ENCODE measurements around the gene GABRB1.

DNA sequence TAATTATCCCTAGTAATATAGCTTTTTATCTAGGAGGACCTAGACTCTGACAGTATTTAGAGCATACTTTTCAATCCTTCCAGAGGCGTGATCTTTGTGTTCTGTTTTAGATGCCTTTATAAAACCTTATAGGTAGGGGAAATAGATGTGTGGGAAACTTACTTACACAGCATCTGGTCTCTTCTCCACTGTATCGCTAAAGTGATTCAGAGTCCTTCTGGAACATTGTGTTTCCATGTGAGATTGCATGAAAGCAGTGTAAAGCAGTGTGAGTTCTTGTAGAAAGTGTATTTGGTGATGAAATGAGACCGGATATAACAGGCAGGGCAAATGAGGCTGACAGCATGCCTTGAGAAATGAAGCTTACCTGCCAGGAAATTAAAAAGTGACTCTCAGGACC lies 9.5 kb downstream of the GABRB1 start:
- TF ChIP-seq EZH2 (IDR thresholded peaks at IDR 0.05; ENCODE audit: borderline replicate concordance, low read length) (no peak), CTCF (IDR thresholded peaks at IDR 0.05; ENCODE audit: low read length) (no peak)
